CD8-positive, alpha-beta memory T cell (primary cell): Measurements from ENCODE around the gene TUBA3D. TPM values are rescaled to one million over a fixed set of nuclear protein-coding genes. Genes with fewer than 3 reads are reported as not detected.
"Not testable (repeated sequence)": the region's sequence is repeated elsewhere in the genome, so short reads cannot be mapped to it uniquely, and the experiment has no call there.

ENCODE experiments used
- CTCF ChIA-PET: fragments of 350-600 bp; sonication (Branson Sonifier 250); formaldehyde crosslinking; loops from one replicate; lab custom pipeline; 2021; ENCODE audit warnings: antibody characterized with exemption; lab: Charles Lee
- POLR2A ChIA-PET: fragments of 350-600 bp; sonication (Branson Sonifier 250); formaldehyde crosslinking; loops from one replicate; lab custom pipeline; 2021; ENCODE audit warnings: antibody characterized with exemption; lab: Charles Lee
- DNase-seq, 5 donors: peaks; one replicate each; pipeline versions ENCODE4 v3.0.0 to v3.0.0-alpha.2; 2020 to 2022; ENCODE audit warnings: mixed read lengths in 1 of 5
- H3K27ac ChIP-seq: one replicate; pipeline ENCODE4 v1.7.0; 2013; ENCODE audit warnings: low read depth, mild to moderate bottlenecking, low read length, moderate library complexity
- H3K27me3 ChIP-seq: 2 replicates; pipeline ENCODE4 v1.7.0; 2013; ENCODE audit warnings: low read length, mild to moderate bottlenecking; ENCODE audit not compliant: insufficient read depth, poor library complexity, severe bottlenecking
- H3K36me3 ChIP-seq: 2 replicates; pipeline ENCODE4 v1.7.0; 2013; ENCODE audit warnings: mild to moderate bottlenecking, low read length, moderate library complexity; ENCODE audit not compliant: insufficient read depth
- H3K4me1 ChIP-seq: 2 replicates; pipeline ENCODE4 v1.7.0; 2013; ENCODE audit warnings: mild to moderate bottlenecking, low read length, moderate library complexity; ENCODE audit not compliant: insufficient read depth
- H3K4me3 ChIP-seq: 2 replicates; pipeline ENCODE4 v1.7.0; 2013; ENCODE audit warnings: mild to moderate bottlenecking, low read length
- H3K9me3 ChIP-seq: 2 replicates; pipeline ENCODE4 v1.7.0; 2013; ENCODE audit warnings: mild to moderate bottlenecking, low read length
- H3K27ac Mint-ChIP-seq, 8 donors: one replicate each; pipeline ENCODE4 v1.8.0; 2020 to 2021; ENCODE audit warnings: mixed read lengths in 8 of 8, mild to moderate bottlenecking in 6 of 8, inconsistent platforms in 3 of 8, moderate library complexity in 3 of 8
- H3K27me3 Mint-ChIP-seq, 2 donors: one replicate each; pipeline ENCODE4 v1.8.0; 2020 to 2021; ENCODE audit warnings: mixed read lengths in 2 of 2, mild to moderate bottlenecking in 1 of 2, moderate library complexity in 1 of 2
- H3K36me3 Mint-ChIP-seq, 3 donors: one replicate each; pipeline ENCODE4 v1.8.0; 2020 to 2021; ENCODE audit warnings: mixed read lengths in 3 of 3, inconsistent platforms in 1 of 3, mild to moderate bottlenecking in 1 of 3
- H3K4me1 Mint-ChIP-seq, 3 donors: one replicate each; pipeline ENCODE4 v1.8.0; 2020 to 2021; ENCODE audit warnings: mixed read lengths in 3 of 3, inconsistent platforms in 1 of 3, mild to moderate bottlenecking in 1 of 3
- H3K4me3 Mint-ChIP-seq, 7 donors: one replicate each; pipeline ENCODE4 v1.8.0; 2020 to 2021; ENCODE audit warnings: mixed read lengths in 7 of 7, mild to moderate bottlenecking in 6 of 7, moderate library complexity in 4 of 7, inconsistent platforms in 2 of 7
- H3K9me3 Mint-ChIP-seq, 5 donors: one replicate each; pipeline ENCODE4 v1.8.0; 2020 to 2022; ENCODE audit warnings: mixed read lengths in 5 of 5, mild to moderate bottlenecking in 3 of 5, moderate library complexity in 2 of 5, inconsistent platforms in 1 of 5
- polyA plus RNA-seq: library from polyadenylated mRNA; unstranded; fragments of 300-500 nt; fragmentation: Illumina TruSeq; gene quantifications from one replicate; pipeline ENCODE4 v1.2.3, GENCODE V29; 2021
- total RNA-seq, 2 experiments: library from RNA; stranded (reverse); gene quantifications; one replicate each; pipeline ENCODE4 v1.2.3, GENCODE V29; 2021

Gene TUBA3D
- total and polyA plus RNA-seq, 3 experiments from 2014 or later: 0.14 TPM; not detected in 2

DNA sequence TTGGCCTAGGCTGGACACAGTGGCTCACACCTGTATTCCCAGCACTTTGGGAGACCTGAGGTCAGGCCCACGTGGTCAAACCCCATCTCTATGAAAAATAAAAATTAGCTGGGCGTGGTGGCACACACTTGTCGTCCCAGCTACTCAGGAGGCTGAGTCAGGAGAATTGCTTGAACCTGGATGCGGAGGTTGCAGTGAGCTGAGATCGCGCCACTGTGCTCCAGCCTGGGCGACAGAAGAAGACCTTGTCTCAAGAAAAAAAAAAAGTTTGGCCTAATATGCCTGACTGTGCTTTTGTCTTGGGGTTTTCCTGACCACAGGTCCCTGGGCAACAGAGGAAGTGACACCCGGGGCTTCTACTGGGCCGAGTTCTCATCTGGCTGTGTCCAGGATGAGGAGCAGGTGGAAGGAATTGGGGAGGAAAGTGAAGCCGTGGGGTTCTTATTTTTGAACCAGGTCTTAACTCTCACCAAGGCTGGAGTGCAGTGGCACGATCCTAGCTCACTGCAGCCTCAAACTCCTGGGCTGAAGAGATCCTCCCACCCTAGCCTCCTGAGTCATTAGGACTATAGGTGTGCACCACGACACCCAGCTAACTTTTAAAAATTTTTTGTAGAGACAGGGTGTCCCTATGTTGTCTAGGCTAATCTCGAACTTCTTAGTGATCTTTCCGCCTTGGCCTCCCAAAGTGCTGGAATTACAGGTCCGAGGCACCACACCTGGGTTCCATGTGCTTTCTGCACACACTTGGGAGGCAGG lies 38.7 kb downstream of the TUBA3D start:
- H3K27me3 Mint-ChIP-seq, POLR2A ChIA-PET: not testable (repeated sequence)
- peak overlapping the region in 5 of 8 donors; percentile 23 to 66 (median 50) for H3K27ac Mint-ChIP-seq

DNA sequence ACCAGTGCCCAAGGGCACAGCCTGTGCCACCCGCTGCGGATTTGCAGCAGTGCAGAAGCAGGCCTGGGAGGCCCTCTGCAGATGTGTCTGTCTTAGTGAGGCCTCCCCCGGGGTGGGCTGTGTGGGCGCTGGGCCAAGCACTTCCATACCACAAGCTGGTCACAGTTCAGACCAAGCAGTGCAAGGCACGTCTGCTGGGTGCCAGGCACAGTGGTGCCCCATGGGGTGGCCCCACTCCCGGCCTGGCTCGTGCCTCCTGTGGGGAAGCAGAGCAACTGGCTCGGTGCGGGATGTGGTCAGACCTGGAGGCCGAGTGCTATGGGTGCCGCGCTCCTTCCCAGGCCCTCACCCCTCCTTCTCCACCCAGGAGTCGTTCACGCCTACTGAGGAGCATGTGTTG lies 39.3 kb downstream of the TUBA3D start:
- H3K4me1 Mint-ChIP-seq, H3K4me1 ChIP-seq, H3K27me3 Mint-ChIP-seq, H3K27ac ChIP-seq, DNase-seq, POLR2A ChIA-PET, H3K9me3 Mint-ChIP-seq, H3K27me3 ChIP-seq, H3K36me3 ChIP-seq, H3K4me3 ChIP-seq, CTCF ChIA-PET, H3K9me3 ChIP-seq, H3K4me3 Mint-ChIP-seq: not testable (repeated sequence)
- peak overlapping the region in 2 of 8 donors; percentile 17 to 42 for H3K27ac Mint-ChIP-seq
- peaks cover 0 to 72% (median 0%) of the 10 kb centered on the region in 3 donors for H3K36me3 Mint-ChIP-seq

More for the DNA sequence above, 38.7 kb downstream of the TUBA3D start:
- not testable (repeated sequence) for H3K4me3 Mint-ChIP-seq, DNase-seq, H3K4me1 Mint-ChIP-seq, H3K4me3 ChIP-seq, H3K36me3 ChIP-seq, H3K27ac ChIP-seq, H3K4me1 ChIP-seq, H3K9me3 Mint-ChIP-seq, H3K9me3 ChIP-seq, H3K27me3 ChIP-seq
- peaks cover 0 to 73% (median 0%) of the 10 kb centered on the region in 3 donors for H3K36me3 Mint-ChIP-seq
- CTCF ChIA-PET: interaction anchor here (0.9 kb wide), 1 partner anchor 158 kb away, joined by 3 read pairs; no protein-coding TSS in a partner anchor

- ChIA-PET CTCF (no interaction called here), POLR2A (no interaction called here)
- H3K4me3 Mint-ChIP-seq: no peak overlapping the region
- H3K27ac ChIP-seq: no peak overlapping the region
- peaks cover 0 to 6% (median 2%) of the 10 kb centered on the region in 3 donors for H3K4me1 Mint-ChIP-seq
- peaks cover 0 to 74% (median 0%) of the 10 kb centered on the region in 3 donors for H3K36me3 Mint-ChIP-seq
- H3K27ac Mint-ChIP-seq: peak overlapping the region in 1 of 8 donors; percentile 56
- H3K9me3 ChIP-seq: no peaks in the 10 kb centered on the region
- H3K27me3 Mint-ChIP-seq: no peaks in the 10 kb centered on the region
- no peak for DNase-seq
- H3K27me3 ChIP-seq: no peaks in the 10 kb centered on the region
- H3K9me3 Mint-ChIP-seq: no peaks in the 10 kb centered on the region
- no peaks in the 10 kb centered on the region for H3K36me3 ChIP-seq
- H3K4me3 ChIP-seq: no peak overlapping the region
- H3K4me1 ChIP-seq: no peaks in the 10 kb centered on the region
These were observed 40.1 kb downstream of the TUBA3D start for GRCh38 chr2:131516011-131516410.

- Mint-ChIP-seq H3K36me3 (peaks cover 0 to 69% (median 0%) of the 10 kb centered on the region in 3 donors), H3K27ac (peak overlapping the region in 1 of 8 donors; percentile 52)
- H3K4me3 ChIP-seq, H3K27me3 ChIP-seq, DNase-seq, H3K36me3 ChIP-seq, H3K4me1 Mint-ChIP-seq, H3K27ac ChIP-seq, H3K4me1 ChIP-seq, H3K9me3 ChIP-seq, CTCF ChIA-PET, H3K9me3 Mint-ChIP-seq, H3K4me3 Mint-ChIP-seq, H3K27me3 Mint-ChIP-seq, POLR2A ChIA-PET: not testable (repeated sequence)
These were observed 40.7 kb downstream of the TUBA3D start for GRCh38 chr2:131516621-131517020.

GRCh38 chr2:131517106-131517831 lies 41.4 kb downstream of the TUBA3D start:
- Histone ChIP-seq H3K27me3 (no peaks in the 10 kb centered on the region), H3K4me1 (no peaks in the 10 kb centered on the region), H3K4me3 (no peak overlapping the region), H3K36me3 (no peaks in the 10 kb centered on the region), H3K9me3 (no peaks in the 10 kb centered on the region), H3K27ac (no peak overlapping the region)
- peak overlapping the region in 2 of 8 donors; percentile 52 to 63 for H3K27ac Mint-ChIP-seq
- H3K36me3 Mint-ChIP-seq: peaks cover 0 to 66% (median 0%) of the 10 kb centered on the region in 3 donors
- POLR2A ChIA-PET: no interaction called here
- peaks cover 0 to 6% (median 2%) of the 10 kb centered on the region in 3 donors for H3K4me1 Mint-ChIP-seq
- no peak overlapping the region for H3K4me3 Mint-ChIP-seq
- no peaks in the 10 kb centered on the region for H3K9me3 Mint-ChIP-seq
- CTCF ChIA-PET: no interaction called here
- H3K27me3 Mint-ChIP-seq: no peaks in the 10 kb centered on the region
- DNase-seq: no peak

DNA sequence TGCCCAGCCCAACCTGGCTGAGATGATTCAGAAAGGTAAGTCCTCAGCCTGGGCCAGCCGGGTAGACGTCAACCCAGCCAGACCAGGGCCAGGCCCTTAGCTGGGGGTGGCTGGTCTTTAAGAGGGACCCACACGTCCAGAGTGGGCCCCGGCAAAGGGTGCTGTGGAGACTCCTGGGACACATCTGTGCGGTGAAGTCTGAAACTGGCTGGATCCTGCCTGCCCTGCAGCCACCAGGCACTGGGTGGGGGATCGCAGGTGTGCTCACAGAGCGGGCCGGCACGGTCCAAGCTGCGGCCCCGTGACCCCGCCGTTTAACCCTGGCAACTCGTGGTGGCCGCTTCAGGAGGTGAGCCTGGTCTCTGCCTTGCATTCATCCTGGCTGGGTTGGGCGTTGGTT lies 41.9 kb downstream of the TUBA3D start:
- H3K36me3 ChIP-seq, H3K4me3 Mint-ChIP-seq, H3K4me3 ChIP-seq, H3K9me3 Mint-ChIP-seq, H3K27ac ChIP-seq, CTCF ChIA-PET, H3K27me3 Mint-ChIP-seq, H3K27ac Mint-ChIP-seq, POLR2A ChIA-PET, H3K4me1 Mint-ChIP-seq, H3K4me1 ChIP-seq, H3K27me3 ChIP-seq, H3K9me3 ChIP-seq, DNase-seq: not testable (repeated sequence)
- peaks cover 0 to 60% (median 0%) of the 10 kb centered on the region in 3 donors for H3K36me3 Mint-ChIP-seq

- H3K27me3 ChIP-seq, DNase-seq, H3K27ac ChIP-seq, H3K9me3 ChIP-seq, H3K4me1 ChIP-seq, H3K36me3 ChIP-seq, CTCF ChIA-PET, POLR2A ChIA-PET, H3K9me3 Mint-ChIP-seq, H3K4me3 Mint-ChIP-seq, H3K4me1 Mint-ChIP-seq, H3K27ac Mint-ChIP-seq, H3K4me3 ChIP-seq, H3K27me3 Mint-ChIP-seq: not testable (repeated sequence)
- peaks cover 0 to 53% (median 0%) of the 10 kb centered on the region in 3 donors for H3K36me3 Mint-ChIP-seq
These were observed 42.6 kb downstream of the TUBA3D start for GRCh38 chr2:131518531-131518930.

DNA sequence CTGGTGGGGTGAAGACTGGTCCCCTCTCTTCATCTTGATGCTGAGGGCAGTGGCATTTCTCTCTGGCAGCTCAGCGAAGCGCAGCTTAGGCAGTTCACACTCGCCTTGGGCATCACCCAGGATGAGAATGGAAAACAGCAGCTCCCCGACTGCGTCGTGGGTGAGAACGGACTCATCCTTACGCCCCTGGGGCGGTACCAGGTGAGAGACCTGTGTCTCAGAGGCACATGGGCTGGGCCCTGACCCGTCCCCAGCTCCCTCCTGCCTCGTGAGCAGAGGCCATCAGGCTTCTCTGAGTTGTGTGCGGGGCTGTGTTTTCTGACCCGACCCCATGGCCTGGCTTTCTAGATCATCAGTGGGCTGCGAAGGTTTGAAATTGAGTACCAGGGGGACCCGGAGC lies 43.5 kb downstream of the TUBA3D start:
- POLR2A ChIA-PET: no interaction called here
- Histone ChIP-seq H3K27me3 (no peaks in the 10 kb centered on the region), H3K36me3 (no peaks in the 10 kb centered on the region), H3K4me1 (no peaks in the 10 kb centered on the region), H3K4me3 (no peak overlapping the region), H3K27ac (no peak overlapping the region), H3K9me3 (no peaks in the 10 kb centered on the region)
- H3K4me1 Mint-ChIP-seq: no peaks in the 10 kb centered on the region
- peaks cover 0 to 45% (median 0%) of the 10 kb centered on the region in 3 donors for H3K36me3 Mint-ChIP-seq
- DNase-seq: no peak
- no peaks in the 10 kb centered on the region for H3K27me3 Mint-ChIP-seq
- CTCF ChIA-PET: no interaction called here
- H3K27ac Mint-ChIP-seq: no peak overlapping the region
- no peak overlapping the region for H3K4me3 Mint-ChIP-seq
- H3K9me3 Mint-ChIP-seq: no peaks in the 10 kb centered on the region
